SK-N-DZ (cell line): ENCODE measurements around the gene DUXA. TPM values are rescaled to one million over a fixed set of nuclear protein-coding genes. Genes with fewer than 3 reads are reported as not detected.
A peak's percentile ranks its signal among the peaks of the same experiment; 100 is the strongest.
"Not testable (repeated sequence)": the region's sequence is repeated elsewhere in the genome, so short reads cannot be mapped to it uniquely, and the experiment has no call there.

Experiments used
- DNase-seq: peaks from one replicate; pipeline ENCODE4 v3.0.0-alpha.2; 2015; ENCODE audit warnings: low spot score
- polyA plus RNA-seq, 2 experiments: library from polyadenylated mRNA; depleted of rRNA; stranded (reverse); fragments of >200 nt; gene quantifications; 2 replicates each; pipeline ENCODE4 v1.2.3, GENCODE V29; 2014

The DUXA gene
- not detected in 2 replicates for polyA plus RNA-seq (2014; cell fraction: cytosol; rRNA removed)
- polyA plus RNA-seq (2014; cell fraction: nucleus; rRNA removed): not detected in 2 replicates

DNA sequence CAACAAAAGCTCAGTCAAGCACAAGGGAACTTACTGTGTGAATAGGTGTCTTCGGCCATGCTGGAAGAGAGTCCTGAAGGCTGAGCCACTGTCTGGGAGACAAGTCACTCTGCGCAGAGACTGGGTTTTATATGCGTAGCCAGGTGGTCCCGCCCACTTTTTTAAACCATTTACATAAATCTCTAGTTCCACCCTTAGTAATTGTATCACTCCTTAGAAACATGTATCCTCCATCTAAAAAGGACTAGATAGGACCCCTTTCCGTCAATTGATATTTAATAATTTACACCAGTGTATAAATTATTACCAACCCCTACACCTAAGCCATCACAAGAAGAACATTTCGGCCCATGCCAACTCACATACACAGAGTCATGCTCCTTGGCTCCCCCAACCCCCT, at the start of gene DUXA:
DUXA (minus strand) TSS at position 101 of the 400 bp plus-strand sequence; CDS start at position 59, 42 bp downstream.
- no peak for DNase-seq

- DNase-seq: no peak
These were observed 44.8 kb upstream of the DUXA start for GRCh38 chr19:57212109-57212508.

DNA sequence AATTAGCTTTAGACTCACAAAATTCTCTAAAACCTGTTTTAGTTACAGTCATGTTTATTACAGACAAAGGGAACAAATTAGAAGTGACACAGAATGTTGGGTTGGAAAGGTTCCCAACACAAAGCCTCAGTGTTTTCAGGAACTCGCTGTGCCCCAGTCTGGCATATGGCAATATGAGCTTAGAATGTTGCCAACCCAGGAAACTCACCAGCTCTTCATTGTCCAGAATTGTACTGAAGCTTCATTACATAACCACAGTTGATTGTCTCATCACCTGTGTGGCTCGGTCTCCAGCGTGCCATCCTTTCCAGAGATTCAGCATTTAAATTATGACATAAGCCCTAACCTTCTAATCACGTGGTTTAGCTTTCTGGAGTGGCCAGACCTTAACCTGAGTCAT, 43.1 kb upstream of the DUXA start:
- no peak for DNase-seq

DNA sequence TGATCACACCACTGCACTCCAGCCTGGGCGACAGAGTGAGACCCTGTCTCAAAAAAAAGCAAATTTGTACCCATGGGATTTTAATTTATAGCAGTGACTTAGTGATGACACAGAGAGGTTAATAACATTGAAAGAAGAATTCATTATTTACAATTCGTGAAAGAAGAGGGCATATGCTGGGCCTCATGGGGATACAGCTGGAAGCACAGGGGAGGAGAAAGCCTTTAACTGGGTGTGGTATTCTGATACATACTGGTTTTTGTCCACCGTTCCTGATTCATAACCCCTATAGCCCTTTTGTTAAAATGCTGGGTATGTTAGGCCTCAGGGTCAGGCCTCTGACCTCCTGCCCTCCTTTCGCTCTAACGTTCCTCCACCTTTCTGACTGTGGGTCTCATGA, 34.9 kb upstream of the DUXA start:
- no peak for DNase-seq

DNA sequence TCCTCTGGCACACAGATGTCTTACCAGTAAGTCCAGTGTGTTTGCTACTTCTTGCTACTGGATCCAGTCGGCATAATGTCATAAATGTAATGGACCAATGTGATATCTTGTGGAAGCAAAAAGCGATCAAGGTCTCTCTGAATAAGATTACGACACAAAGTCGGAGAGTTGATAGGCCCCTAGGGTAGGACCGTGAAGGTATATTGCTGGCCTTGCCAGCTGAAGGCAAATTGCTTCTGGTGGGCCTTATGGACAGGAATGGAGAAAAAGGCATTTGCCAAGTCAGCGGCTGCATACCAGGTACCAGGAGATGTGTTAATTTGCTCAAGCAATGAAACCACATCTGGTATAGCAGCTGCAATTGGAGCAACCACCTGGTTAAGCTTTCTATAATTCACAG, 30.6 kb upstream of the DUXA start:
- not testable (repeated sequence) for DNase-seq

DNA sequence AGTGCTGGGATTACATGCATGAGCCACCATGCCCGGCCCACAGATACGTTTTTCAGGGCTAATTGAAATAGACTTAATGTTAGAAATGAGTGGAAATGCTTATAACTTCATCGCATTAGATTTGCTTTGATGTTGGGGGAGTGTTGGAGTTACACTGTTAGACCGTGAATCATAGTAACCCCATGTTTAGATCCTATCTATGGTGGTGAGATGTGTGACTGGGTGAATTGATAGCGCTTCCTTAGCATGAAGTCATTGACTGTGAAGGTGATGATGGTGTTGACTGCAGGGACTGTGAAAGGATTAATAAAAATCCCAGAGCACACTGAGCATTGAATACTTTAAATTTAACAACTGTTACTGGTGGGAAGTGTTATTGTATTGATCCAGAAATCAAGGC, 25.7 kb upstream of the DUXA start:
- no peak for DNase-seq

DNA sequence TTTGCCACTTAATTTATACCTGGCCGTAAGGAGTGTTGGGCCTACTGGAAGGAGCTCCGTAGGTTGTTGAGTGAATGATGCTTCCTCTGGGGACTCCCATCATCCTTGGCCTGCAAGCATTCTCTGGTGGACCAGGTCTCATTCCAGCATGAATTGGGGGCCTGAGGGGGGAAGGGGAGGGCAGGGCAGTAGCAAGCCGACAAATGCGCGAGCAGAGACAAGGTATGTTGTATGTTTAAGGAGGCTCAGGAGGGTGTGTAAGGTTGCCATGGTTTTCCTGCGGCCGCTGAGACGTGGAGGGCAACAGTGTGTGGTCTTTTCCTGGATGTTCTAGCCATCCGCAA, 24.8 kb upstream of the DUXA start:
- DNase-seq: no peak

DNA sequence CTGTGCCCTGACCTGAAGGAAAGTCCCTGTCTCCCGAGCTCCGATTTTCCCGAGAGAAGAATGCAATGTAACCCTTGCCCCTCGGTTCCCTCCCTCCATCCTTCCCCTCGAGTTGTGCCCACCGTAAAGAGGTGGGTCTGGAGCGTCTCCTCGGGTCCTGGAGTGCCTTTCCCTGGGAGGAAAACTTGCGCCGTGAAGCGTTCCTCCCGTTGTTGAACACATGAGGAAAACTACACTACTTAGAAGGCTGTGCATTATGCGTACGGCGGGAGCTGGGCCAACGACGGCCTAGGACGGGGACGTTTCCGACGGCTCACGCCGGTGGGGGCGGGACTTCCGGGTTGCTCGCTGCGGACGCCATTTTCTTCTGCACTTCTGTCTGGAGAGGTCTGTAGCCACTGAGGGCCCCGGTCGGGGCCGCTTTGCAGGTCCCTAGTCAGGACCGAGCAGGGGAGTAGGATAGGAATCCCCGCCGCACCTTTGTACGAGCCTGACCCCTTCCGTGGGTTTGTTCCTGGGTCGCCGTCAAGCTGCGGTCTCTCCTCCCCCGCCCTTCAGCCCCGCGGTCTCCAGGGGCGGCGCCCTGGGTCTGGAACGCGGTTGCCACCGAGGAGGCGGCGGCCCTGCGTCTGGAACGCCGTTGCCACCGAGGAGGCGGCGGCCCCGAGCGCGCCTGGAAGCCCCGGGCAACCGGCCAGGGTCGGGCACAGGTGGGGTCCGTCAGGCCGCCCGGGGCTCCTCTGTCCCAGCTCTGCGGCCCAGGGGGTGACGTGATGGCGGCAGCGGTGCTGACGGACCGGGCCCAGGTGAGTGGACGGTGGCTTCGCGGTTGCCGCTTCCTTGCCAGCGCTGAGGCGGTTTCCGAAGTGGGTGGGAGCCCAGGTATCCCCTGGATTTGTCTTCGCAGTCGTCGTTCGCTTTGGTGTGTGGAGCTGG, 24.1 kb upstream of the DUXA start, which contains the start of gene ZNF264:
ZNF264 (plus strand) TSS at position 360 of the 936 bp plus-strand sequence; CDS start at position 774, 414 bp downstream.
- peak; percentile 74 for DNase-seq

DNA sequence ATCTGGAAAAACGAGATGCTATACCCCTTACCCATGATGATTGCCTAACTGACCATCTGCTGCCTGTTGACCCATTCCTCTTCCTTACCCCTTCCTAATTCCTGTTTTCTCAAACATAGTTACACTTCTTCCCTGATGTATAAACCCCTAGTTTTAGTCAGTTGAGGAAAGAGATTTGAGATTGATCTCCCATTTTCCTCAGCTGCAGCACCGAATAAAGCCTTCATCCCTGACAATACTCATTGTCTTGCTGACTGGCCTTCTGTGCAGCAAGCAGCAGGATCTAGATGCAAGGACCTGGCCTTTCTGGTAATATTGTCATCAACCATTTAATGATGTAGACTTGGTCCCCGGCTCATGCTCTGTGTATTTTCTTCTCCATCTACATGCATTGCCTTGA, 23.0 kb upstream of the DUXA start:
- no peak for DNase-seq

DNA sequence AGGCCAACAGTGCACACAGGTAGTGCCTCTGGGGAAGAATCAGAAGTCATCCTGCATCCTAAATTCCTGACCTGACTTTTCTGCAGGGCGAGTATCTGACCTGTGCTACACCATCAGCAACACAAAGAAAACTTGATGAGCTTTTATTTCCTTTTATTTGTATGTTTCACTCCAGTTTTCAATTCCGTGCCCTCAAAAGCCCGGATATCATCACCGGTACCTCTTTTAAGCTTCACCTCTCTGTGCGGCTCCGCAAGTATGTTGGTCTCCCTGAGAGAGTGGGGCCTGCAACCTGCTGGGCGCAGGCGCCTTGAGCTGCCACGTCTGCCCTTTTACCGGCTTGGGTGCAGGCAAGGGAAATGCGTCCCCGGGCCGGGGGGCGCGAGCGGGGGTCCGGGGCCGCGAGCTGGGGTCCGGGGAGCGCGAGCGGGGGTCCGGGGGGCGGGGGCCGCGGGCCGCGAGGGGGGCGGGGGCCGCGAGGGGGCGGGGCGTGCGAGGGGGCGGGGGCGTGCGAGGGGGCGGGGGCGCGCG, 4.3 kb upstream of the DUXA start:
- DNase-seq: peak; percentile 51

- DNase-seq: no peak
These were observed 1.4 kb downstream of the DUXA start for GRCh38 chr19:57165846-57166245.

- DNase-seq: no peak
These were observed 5.2 kb downstream of the DUXA start for GRCh38 chr19:57161985-57162539.

GRCh38 chr19:57152921-57153320, 14.4 kb downstream of the DUXA start:
- no peak for DNase-seq

DNA sequence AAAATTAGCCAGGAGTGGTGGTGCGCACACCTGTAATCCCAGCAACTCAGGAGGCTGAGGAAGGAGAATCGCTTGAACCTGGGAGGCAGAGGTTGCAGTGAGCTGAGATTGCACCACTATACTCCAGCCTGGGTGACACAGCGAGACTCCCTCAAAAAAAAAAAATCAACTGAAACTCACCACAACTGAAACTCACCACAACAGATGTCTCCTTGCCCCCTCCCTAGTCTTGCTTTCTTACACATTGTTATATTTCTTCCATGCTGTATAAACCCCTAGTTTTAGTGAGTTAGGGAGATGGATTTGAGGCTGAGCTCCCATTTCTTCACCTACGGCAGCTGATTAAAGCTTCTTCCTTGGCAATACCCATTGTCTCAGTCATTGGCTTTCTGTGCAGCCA, 25.6 kb downstream of the DUXA start:
- DNase-seq: no peak

GRCh38 chr19:57135797-57136196, 31.5 kb downstream of the DUXA start:
- no peak for DNase-seq

- not testable (repeated sequence) for DNase-seq
These were observed 39.9 kb downstream of the DUXA start for GRCh38 chr19:57127403-57127802.

DNA sequence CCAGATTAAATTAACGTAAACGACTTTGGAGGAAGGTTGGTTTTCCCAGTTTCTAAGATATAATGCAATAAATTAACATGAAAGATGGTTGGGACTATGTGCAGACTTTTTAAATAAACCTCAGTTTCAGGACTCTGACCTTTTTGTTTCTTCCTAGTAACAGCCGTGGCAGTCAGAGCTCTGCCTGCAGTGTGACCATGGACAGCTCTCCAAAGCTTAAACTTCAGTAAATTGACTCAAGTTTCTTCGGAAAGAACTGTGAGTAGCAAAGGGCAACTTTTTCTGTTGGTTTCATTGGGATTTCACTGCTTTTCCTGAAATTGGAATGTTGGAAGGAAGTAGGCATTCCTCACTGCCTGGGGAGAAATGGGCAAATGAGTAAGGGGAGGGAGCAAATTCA, 43.4 kb downstream of the DUXA start:
- no peak for DNase-seq

DNA sequence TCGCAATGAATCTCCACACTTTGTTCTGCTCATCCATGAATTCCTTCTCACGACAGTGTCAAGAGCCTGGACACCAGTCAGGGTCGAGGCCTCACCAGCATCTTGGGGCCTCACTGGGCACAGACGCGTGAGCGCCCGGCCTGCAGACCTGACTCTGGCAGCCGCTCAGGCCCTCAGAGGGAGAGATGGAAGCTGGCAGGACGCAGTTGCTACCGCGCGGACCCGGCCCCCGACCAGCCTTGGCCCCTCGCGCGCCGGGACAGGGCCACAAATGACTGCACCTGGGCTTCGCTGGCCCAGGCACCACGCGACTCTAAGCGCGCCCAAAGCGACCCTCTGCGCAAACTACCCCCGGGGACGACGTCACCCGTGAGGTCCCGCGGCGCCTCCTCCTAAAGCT, 48.4 kb downstream of the DUXA start:
- no peak for DNase-seq

DNA sequence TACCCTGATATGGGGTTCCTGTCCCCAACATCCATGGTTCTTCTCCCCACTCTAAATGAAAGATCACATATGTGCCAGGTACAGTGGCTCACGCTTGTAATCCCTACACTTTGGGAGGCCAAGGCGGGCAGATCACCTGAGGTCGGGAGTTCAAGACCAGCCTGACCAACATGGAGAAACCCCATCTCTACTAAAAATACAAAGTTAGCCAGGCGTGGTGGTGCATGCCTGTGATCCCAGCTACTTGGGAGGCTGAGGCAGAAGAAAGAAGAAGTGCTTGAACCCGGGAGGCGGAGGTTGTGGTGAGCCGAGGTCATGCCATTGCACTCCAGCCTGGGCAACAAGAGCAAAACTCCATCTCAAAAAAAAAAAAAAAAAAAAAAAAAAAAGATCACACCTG, 53.8 kb downstream of the DUXA start:
- not testable (repeated sequence) for DNase-seq

GRCh38 chr19:57111329-57111644, 56.0 kb downstream of the DUXA start:
- no peak for DNase-seq

DNA sequence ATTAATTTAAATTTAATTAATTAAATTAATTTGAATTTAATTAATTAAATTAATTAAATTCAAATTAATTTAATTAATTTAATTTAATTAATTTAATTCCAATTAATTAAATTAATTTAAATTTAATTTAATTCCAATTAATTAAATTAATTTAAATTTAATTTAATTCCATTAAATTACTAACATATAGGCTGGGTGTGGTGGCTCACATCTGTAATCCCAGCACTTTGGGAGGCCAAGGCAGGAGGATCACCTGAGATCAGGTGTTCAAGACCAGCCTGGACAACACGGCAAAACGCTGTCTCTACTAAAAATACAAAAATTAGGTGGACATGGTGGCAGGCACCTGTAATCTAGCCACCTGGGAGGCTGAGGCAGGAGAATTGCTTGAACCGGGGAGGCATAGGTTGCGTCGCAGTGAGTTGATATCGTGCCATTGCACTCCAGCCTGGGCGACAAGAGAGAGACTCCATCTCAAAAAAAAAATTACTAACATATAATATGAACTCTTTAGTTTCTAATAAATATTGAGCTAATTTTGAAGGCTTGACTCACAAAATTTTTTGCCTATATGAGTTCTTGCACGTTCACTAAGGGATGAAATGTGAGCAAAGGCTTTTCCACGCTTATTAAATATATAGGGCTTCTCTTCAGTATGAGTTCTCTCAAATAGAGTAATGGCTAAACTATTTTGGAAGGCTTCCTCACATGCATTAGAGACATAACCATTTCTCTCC, 56.5 kb downstream of the DUXA start:
- DNase-seq: no peak

GRCh38 chr19:57106722-57107235, 60.5 kb downstream of the DUXA start:
- DNase-seq: no peak
